Activated CD4-positive, alpha-beta T cell treated with anti-CD3 and anti-CD28 coated beads, Interleukin-2, amount 50 U/mL, for 4 hours (primary cell): ENCODE results near the gene OR56B1.

Experiments used
- DNase-seq, 2 experiments: peaks; one replicate each; pipeline ENCODE4 v3.0.0-alpha.2; 2020

The OR56B1 gene

DNA sequence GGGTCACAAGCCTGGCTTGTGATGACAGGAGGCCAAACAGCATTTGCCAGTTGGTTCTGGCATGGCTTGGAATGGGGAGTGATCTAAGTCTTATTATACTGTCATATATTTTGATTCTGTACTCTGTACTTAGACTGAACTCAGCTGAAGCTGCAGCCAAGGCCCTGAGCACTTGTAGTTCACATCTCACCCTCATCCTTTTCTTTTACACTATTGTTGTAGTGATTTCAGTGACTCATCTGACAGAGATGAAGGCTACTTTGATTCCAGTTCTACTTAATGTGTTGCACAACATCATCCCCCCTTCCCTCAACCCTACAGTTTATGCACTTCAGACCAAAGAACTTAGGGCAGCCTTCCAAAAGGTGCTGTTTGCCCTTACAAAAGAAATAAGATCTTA, 843 bp downstream of the OR56B1 start:
- no peak for DNase-seq

DNA sequence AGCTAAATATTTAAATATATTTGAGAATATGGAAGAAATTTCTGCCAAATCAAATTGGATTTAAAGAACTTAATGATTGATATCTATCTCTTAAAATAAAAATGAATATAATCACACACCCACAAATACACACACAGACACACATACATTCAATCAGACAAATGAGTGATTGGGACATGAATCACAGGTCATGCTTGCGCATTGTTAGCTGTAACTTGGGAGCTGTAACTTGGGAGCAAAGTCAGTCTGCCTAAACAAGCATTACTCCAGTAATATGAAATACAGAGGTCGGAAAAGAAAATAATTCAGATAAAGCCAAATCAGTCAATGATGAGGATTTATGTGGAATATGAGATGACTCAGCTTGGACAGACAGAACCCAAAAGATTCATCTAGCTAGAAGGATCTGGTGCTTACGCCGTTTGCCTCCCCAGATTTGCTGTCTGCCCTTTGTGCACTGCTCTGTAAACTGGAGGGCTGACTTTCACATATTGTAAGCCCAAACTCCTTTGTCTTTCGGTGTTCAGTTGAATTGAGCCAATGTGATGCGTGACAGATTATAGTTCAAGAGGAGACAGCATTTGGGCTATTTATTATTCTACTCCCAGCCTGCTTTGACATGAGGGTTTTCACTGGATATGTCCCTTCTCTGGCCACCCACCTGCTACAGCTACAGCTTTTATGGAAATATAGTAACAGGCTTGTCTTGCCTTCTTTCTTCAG, 1.6 kb downstream of the OR56B1 start:
- no peak for DNase-seq

DNA sequence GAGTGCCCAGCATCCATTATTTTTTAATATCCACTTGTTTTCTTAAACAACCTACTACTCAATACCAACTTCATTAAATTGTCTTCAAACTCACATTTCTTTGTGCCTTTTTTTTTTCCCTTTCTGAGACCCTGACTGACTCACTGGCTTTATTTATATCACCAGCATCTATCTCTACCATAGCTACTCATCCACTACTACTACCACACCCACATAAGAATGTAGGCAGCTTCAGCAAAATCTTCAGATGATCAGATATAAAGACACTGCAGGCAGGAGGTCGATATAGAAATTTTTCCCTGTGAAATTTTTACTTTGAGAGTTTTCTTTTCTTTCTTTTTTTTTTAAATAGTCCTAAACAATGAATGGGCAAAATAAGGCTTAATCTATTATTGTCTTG, 2.2 kb downstream of the OR56B1 start:
- no peak for DNase-seq

GRCh38 chr11:5746614-5747013, 10.4 kb downstream of the OR56B1 start:
- DNase-seq = no peak

- no peak for DNase-seq
Measured at GRCh38 chr11:5749836-5750235, 13.6 kb downstream of the OR56B1 start.

DNA sequence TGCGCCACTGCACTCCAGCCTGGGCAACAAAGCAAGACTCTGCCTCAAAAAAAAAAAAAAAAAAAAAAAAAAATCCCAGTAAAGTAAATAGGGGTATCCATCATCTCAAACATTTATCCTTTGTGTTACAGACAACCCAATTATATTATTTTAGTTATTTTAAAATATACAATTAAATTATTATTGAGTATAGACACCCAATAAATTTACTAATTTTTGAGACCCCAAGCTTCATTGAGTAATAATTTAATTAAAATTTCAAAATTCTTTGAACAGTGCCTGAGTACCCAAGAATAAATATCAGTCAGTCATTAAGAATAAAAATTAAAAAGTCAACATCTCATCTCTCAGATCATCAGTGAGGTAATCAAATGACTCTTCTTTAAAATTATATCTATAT, 17.7 kb downstream of the OR56B1 start, which contains the start of gene OR52N4:
Gene OR52N4, plus strand, starts transcription at position 301 of the 400 bp plus-strand sequence. CDS start 498 bp downstream, outside the sequence.
- no peak for DNase-seq

DNA sequence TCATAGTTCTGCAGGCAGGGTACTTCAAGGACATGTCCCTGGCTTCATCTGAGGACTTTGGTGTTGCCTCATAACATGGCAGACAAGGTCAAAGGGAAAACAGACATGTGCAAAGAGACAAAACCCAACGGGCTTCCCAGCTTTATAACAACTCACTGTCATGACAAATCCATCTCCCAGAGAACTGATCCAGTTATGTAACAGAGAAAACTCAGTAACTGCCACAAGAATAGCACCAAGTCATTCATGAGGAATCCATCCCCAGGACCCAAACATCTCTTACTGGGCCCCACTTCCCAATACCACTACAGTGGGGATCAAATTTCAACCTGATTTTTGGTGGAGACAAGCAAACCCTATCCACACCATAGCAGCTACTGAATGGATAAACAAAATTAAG, 30.8 kb downstream of the OR56B1 start:
- DNase-seq = no peak

GRCh38 chr11:5783255-5783654, 47.0 kb downstream of the OR56B1 start, which contains the start of gene OR52N5:
OR52N5 (minus strand) TSS chr11:5783355; CDS start chr11:5778634, 4,721 bp downstream.
- no peak for DNase-seq
